Keratinocyte (primary cell): ENCODE results near the gene TUSC2. TPM values are rescaled to one million over a fixed set of nuclear protein-coding genes. Genes with fewer than 3 reads are reported as not detected.

Experiments
- DNase-seq: peaks from one replicate; pipeline ENCODE4 v3.0.0-alpha.2; 2011; ENCODE audit warnings: low read depth, missing footprints, low spot score
- FAIRE-seq: peaks from 2 replicates; lab custom pipeline; 2011; peaks lifted over from hg19 to GRCh38; lab: Jason Lieb, UNC
- H2AFZ ChIP-seq: 2 replicates; pipeline ENCODE4 v1.6.0; 2012; ENCODE audit warnings: low read length, control low read depth, inconsistent platforms; ENCODE audit not compliant: control insufficient read depth
- H3K27ac ChIP-seq: 2 replicates; pipeline ENCODE4 v1.5.1; 2011; ENCODE audit warnings: low read length; ENCODE audit not compliant: control insufficient read depth, insufficient read depth
- H3K27me3 ChIP-seq: 3 replicates; pipeline ENCODE4 v1.6.0; 2011; ENCODE audit warnings: low read length; ENCODE audit not compliant: control insufficient read depth, insufficient read depth; ENCODE audit errors: extremely low read depth
- H3K36me3 ChIP-seq, 2 experiments: 2 replicates in 1 of 2; 3 replicates in 1 of 2; pipeline ENCODE4 v1.5.1; 2011; ENCODE audit warnings: low read length in 2 of 2, mild to moderate bottlenecking in 1 of 2; ENCODE audit not compliant: control insufficient read depth in 2 of 2, insufficient read depth in 2 of 2; ENCODE audit errors: extremely low read depth in 1 of 2
- H3K4me1 ChIP-seq: 3 replicates; pipeline ENCODE4 v1.5.1; 2011; ENCODE audit warnings: low read length; ENCODE audit not compliant: control insufficient read depth, insufficient read depth; ENCODE audit errors: extremely low read depth
- H3K4me2 ChIP-seq: 3 replicates; pipeline ENCODE4 v1.6.0; 2011; ENCODE audit warnings: low read depth, low read length; ENCODE audit not compliant: control insufficient read depth, insufficient read depth; ENCODE audit errors: extremely low read depth
- H3K4me3 ChIP-seq, 3 experiments: fragments of 200-600 bp in 1 of 3; sonication (generic) in 1 of 3; 2 replicates in 2 of 3; 3 replicates in 1 of 3; pipeline ENCODE4 v1.5.1; 2011 to 2016; ENCODE audit warnings: low read length in 3 of 3, mild to moderate bottlenecking in 3 of 3, control low read depth in 2 of 3, inconsistent platforms in 1 of 3, low read depth in 1 of 3, mixed read lengths in 1 of 3, mixed run types in 1 of 3, moderate library complexity in 1 of 3; ENCODE audit not compliant: control insufficient read depth in 2 of 3, insufficient read depth in 2 of 3; ENCODE audit errors: extremely low read depth in 1 of 3
- H3K79me2 ChIP-seq: 2 replicates; pipeline ENCODE4 v1.6.0; 2012; ENCODE audit warnings: low read length; ENCODE audit not compliant: control insufficient read depth, insufficient read depth
- H3K9ac ChIP-seq: 3 replicates; pipeline ENCODE4 v1.6.0; 2011; ENCODE audit warnings: low read length; ENCODE audit not compliant: control insufficient read depth, insufficient read depth; ENCODE audit errors: extremely low read depth
- H3K9me1 ChIP-seq: 3 replicates; pipeline ENCODE4 v1.6.0; 2011; ENCODE audit warnings: low read length; ENCODE audit not compliant: control insufficient read depth, insufficient read depth; ENCODE audit errors: extremely low read depth
- H3K9me3 ChIP-seq: 2 replicates; pipeline ENCODE4 v1.5.1; 2012; ENCODE audit warnings: low read depth, low read length; ENCODE audit not compliant: control insufficient read depth
- H4K20me1 ChIP-seq: 3 replicates; pipeline ENCODE4 v1.6.0; 2011; ENCODE audit warnings: low read length; ENCODE audit not compliant: control insufficient read depth, insufficient read depth; ENCODE audit errors: extremely low read depth
- CTCF ChIP-seq, 3 experiments: IDR thresholded peaks in 1 of 3; conservative IDR thresholded peaks in 1 of 3; optimal IDR thresholded peaks in 1 of 3; 2 replicates in 2 of 3; 3 replicates in 1 of 3; pipeline versions ENCODE3 to v1.5.1; 2011; ENCODE audit warnings: low read length in 3 of 3, mild to moderate bottlenecking in 3 of 3, moderate library complexity in 2 of 3, control low read depth in 1 of 3, inconsistent platforms in 1 of 3; ENCODE audit not compliant: insufficient read depth in 2 of 3; ENCODE audit errors: extremely low read depth in 1 of 3
- EZH2 ChIP-seq: IDR thresholded peaks from one replicate; pipeline ENCODE4 v1.6.1; 2012; ENCODE audit warnings: inconsistent platforms, mild to moderate bottlenecking, low read length, moderate library complexity
- dilution Hi-C: fragments of 300-500 bp; cut with MboI; formaldehyde crosslinking; loops from one replicate; pipeline ENCODE4 v1.7.0; 2020; ENCODE audit warnings: low sequenced_read_pairs; ENCODE audit not compliant: extremely low pct_ligation_motif_present
- polyA plus RNA-seq, 5 experiments: library from polyadenylated mRNA; depleted of rRNA in 3 of 5; stranded (reverse) in 3 of 5; stranded (forward) in 1 of 5; unstranded in 1 of 5; fragments of >200 nt; gene quantifications; 1 replicate in 1 of 5; 2 replicates in 3 of 5; 3 replicates in 1 of 5; pipeline versions ENCODE4 v1.2.1 to v1.2.3, GENCODE V29; 2011 to 2012; ENCODE audit warnings: missing spikeins in 2 of 5, low read depth in 1 of 5, low replicate concordance in 1 of 5

Gene TUSC2
- polyA plus RNA-seq, 1 donor (not counting 4 experiments of a cell fraction or from before 2014, with no cell fraction given): 30.5 TPM

- Histone ChIP-seq H3K27ac (no peak overlapping the region), H3K9ac (no peak overlapping the region)
- no peak for FAIRE-seq
Measured at GRCh38 chr3:50288387-50289007, 39.5 kb downstream of the TUSC2 start.

GRCh38 chr3:50287262-50287661, 40.8 kb downstream of the TUSC2 start:
- no peak overlapping the region for H3K4me2 ChIP-seq
- no peak overlapping the region for H2AFZ ChIP-seq
- H3K9me1 ChIP-seq: no peaks in the 10 kb centered on the region
- H3K27me3 ChIP-seq: no peaks in the 10 kb centered on the region
- H3K36me3 ChIP-seq: peaks cover 42% of the 10 kb centered on the region in 2 experiments
- DNase-seq (no peak), FAIRE-seq (no peak)
- no peak overlapping the region for H3K9ac ChIP-seq
- peaks cover 6% of the 10 kb centered on the region for H3K4me1 ChIP-seq
- dilution Hi-C loops: no loop called here
- H4K20me1 ChIP-seq: no peaks in the 10 kb centered on the region
- no peaks in the 10 kb centered on the region for H3K9me3 ChIP-seq
- H3K27ac ChIP-seq: no peak overlapping the region
- peaks cover 29% of the 10 kb centered on the region for H3K79me2 ChIP-seq
- TF ChIP-seq CTCF (optimal IDR thresholded peaks at IDR 0.05 in 1 of 3, IDR thresholded peaks at IDR 0.05 in 1 of 3, conservative IDR thresholded peaks at IDR 0.05 in 1 of 3; ENCODE audit: extremely low read depth in 1 of 3, insufficient read depth in 2 of 3, low read length in 3 of 3) (no peak), EZH2 (no peak)
- no peak overlapping the region for H3K4me3 ChIP-seq

More at GRCh38 chr3:50288387-50289007, 39.5 kb downstream of the TUSC2 start:
- H2AFZ ChIP-seq: no peak overlapping the region
- peaks cover 12% of the 10 kb centered on the region for H3K4me1 ChIP-seq
- peaks cover 29% of the 10 kb centered on the region for H3K79me2 ChIP-seq
- no peaks in the 10 kb centered on the region for H3K9me3 ChIP-seq
- no peaks in the 10 kb centered on the region for H3K9me1 ChIP-seq
- no peaks in the 10 kb centered on the region for H3K27me3 ChIP-seq
- no peak for TF ChIP-seq CTCF (optimal IDR thresholded peaks at IDR 0.05 in 1 of 3, IDR thresholded peaks at IDR 0.05 in 1 of 3, conservative IDR thresholded peaks at IDR 0.05 in 1 of 3; ENCODE audit: extremely low read depth in 1 of 3, insufficient read depth in 2 of 3, low read length in 3 of 3)
- no peak for TF ChIP-seq EZH2
- H3K36me3 ChIP-seq: peaks cover 42% of the 10 kb centered on the region in 2 experiments
- dilution Hi-C loops: no loop called here
- no peak for DNase-seq
- H3K4me2 ChIP-seq: no peak overlapping the region
- H4K20me1 ChIP-seq: no peaks in the 10 kb centered on the region
- no peak overlapping the region for H3K4me3 ChIP-seq
